Endothelial cell of umbilical vein (primary cell): ENCODE measurements around the gene TMEM144. TPM values are rescaled to one million over a fixed set of nuclear protein-coding genes. Genes with fewer than 3 reads are reported as not detected.

Experiments
- BruUV-seq: library from RNA; stranded (reverse); fragments of 400-500 nt; replicated peaks from 2 replicates; lab custom pipeline; 2021; lab: Mats Ljungman, UMichigan
- CTCF ChIA-PET: fragments of 300-600, 350-600 bp; sonication (Branson Sonifier 250); formaldehyde crosslinking; loops from one replicate; lab custom pipeline; 2021; ENCODE audit warnings: antibody characterized with exemption, inconsistent platforms; lab: Charles Lee
- POLR2A ChIA-PET: fragments of 300-600, 350-600 bp; sonication (Branson Sonifier 250); formaldehyde crosslinking; loops from one replicate; lab custom pipeline; 2021; ENCODE audit warnings: antibody characterized with exemption, inconsistent platforms; lab: Charles Lee
- DNase-seq: peaks from one replicate; pipeline ENCODE4 v3.0.0-alpha.2; 2011; ENCODE audit warnings: low read depth, low spot score
- FAIRE-seq: peaks from 2 replicates; lab custom pipeline; 2011; peaks lifted over from hg19 to GRCh38; lab: Jason Lieb, UNC
- H2AFZ ChIP-seq: 2 replicates; pipeline ENCODE4 v1.6.0; 2012; ENCODE audit warnings: low read depth, low read length, control low read depth, inconsistent platforms
- H3K27ac ChIP-seq: 2 replicates; pipeline ENCODE4 v1.5.1; 2011; ENCODE audit warnings: low read depth, mild to moderate bottlenecking, control low read depth, low read length, moderate library complexity; ENCODE audit not compliant: insufficient read depth
- H3K27me3 ChIP-seq, 2 experiments: 2 replicates each; pipeline versions ENCODE4 v1.6.0 to v1.6.1; 2011; ENCODE audit warnings: low read length in 2 of 2, mixed read lengths in 1 of 2; ENCODE audit not compliant: control insufficient read depth in 2 of 2, insufficient read depth in 2 of 2
- H3K36me3 ChIP-seq, 2 experiments: 2 replicates in 1 of 2; 3 replicates in 1 of 2; pipeline ENCODE4 v1.5.1; 2011; ENCODE audit warnings: low read length in 2 of 2, mild to moderate bottlenecking in 1 of 2, moderate library complexity in 1 of 2; ENCODE audit not compliant: control insufficient read depth in 2 of 2, insufficient read depth in 2 of 2; ENCODE audit errors: extremely low read depth in 1 of 2
- H3K4me1 ChIP-seq: 3 replicates; pipeline ENCODE4 v1.5.1; 2011; ENCODE audit warnings: mild to moderate bottlenecking, low read length; ENCODE audit not compliant: control insufficient read depth, insufficient read depth; ENCODE audit errors: extremely low read depth
- H3K4me2 ChIP-seq: 2 replicates; pipeline ENCODE4 v1.6.1; 2011; ENCODE audit warnings: low read length, control low read depth, mixed read lengths; ENCODE audit not compliant: insufficient read depth
- H3K4me3 ChIP-seq, 3 experiments: fragments of 200-600 bp in 1 of 3; sonication (generic), shearing (Covaris generic) in 1 of 3; replicated peaks in 1 of 3; 2 replicates each; pipeline ENCODE4 v1.5.1; 2011 to 2016; ENCODE audit warnings: control low read depth in 3 of 3, low read length in 3 of 3, mild to moderate bottlenecking in 2 of 3, inconsistent platforms in 1 of 3, low read depth in 1 of 3, moderate library complexity in 1 of 3; ENCODE audit not compliant: insufficient read depth in 1 of 3
- H3K79me2 ChIP-seq: 2 replicates; pipeline ENCODE4 v1.6.0; 2012; ENCODE audit warnings: low read length, inconsistent platforms; ENCODE audit not compliant: control insufficient read depth, insufficient read depth
- H3K9ac ChIP-seq: replicated peaks from 2 replicates; pipeline ENCODE3; 2011; ENCODE audit warnings: low read length, control low read depth; ENCODE audit not compliant: insufficient read depth; ENCODE audit errors: extremely low read depth
- H3K9me1 ChIP-seq: replicated peaks from 3 replicates; pipeline ENCODE4 v1.6.0; 2011; ENCODE audit warnings: mild to moderate bottlenecking, low read length; ENCODE audit not compliant: control insufficient read depth, insufficient read depth; ENCODE audit errors: extremely low read depth
- H3K9me3 ChIP-seq: replicated peaks from 2 replicates; pipeline ENCODE4 v1.5.1; 2012; ENCODE audit warnings: low read length, inconsistent platforms; ENCODE audit not compliant: control insufficient read depth, insufficient read depth
- H4K20me1 ChIP-seq: replicated peaks from 2 replicates; pipeline ENCODE3; 2011; ENCODE audit warnings: mild to moderate bottlenecking, low read length; ENCODE audit not compliant: control insufficient read depth, insufficient read depth; ENCODE audit errors: extremely low read depth
- EZH2 ChIP-seq: IDR thresholded peaks from 2 replicates; pipeline ENCODE4 v1.6.1; 2012; ENCODE audit warnings: borderline replicate concordance, low read depth, mild to moderate bottlenecking, moderate library complexity, low read length, inconsistent platforms; ENCODE audit not compliant: severe bottlenecking
- FOS ChIP-seq: IDR thresholded peaks from 2 replicates; pipeline ENCODE4 v1.6.1; 2011; ENCODE audit warnings: mild to moderate bottlenecking, low read length, moderate library complexity, borderline replicate concordance; ENCODE audit not compliant: insufficient read depth
- GATA2 ChIP-seq: IDR thresholded peaks from 2 replicates; pipeline ENCODE4 v1.7.0; 2011; ENCODE audit warnings: low read depth, mild to moderate bottlenecking, moderate library complexity, mixed read lengths, low read length; ENCODE audit not compliant: insufficient read length, insufficient read depth
- JUN ChIP-seq: IDR thresholded peaks from 2 replicates; pipeline ENCODE4 v1.6.1; 2011; ENCODE audit warnings: borderline replicate concordance, low read depth; ENCODE audit not compliant: insufficient read length, insufficient read depth
- MYC ChIP-seq: IDR thresholded peaks from one replicate; pipeline ENCODE4 v1.6.1; 2011; ENCODE audit warnings: mild to moderate bottlenecking, low read depth, low read length
- POLR2A ChIP-seq: IDR thresholded peaks from 2 replicates; pipeline ENCODE4 v1.6.1; 2012; ENCODE audit warnings: low read depth, mild to moderate bottlenecking, control low read depth, low read length
- POLR2AphosphoS5 ChIP-seq: IDR thresholded peaks from 2 replicates; pipeline ENCODE4 v1.6.1; 2012; ENCODE audit warnings: low read depth, mild to moderate bottlenecking, control low read depth, low read length, moderate library complexity; ENCODE audit not compliant: insufficient read depth
- dilution Hi-C: fragments of 300-500 bp; cut with MboI; formaldehyde crosslinking; loops from one replicate; pipeline ENCODE4 v1.15.0; 2019; ENCODE audit warnings: low sequenced_read_pairs; ENCODE audit not compliant: extremely low pct_ligation_motif_present
- intact Hi-C: fragments of 100-400 bp; cut with micrococcal nuclease; formaldehyde crosslinking; loops from one replicate; pipeline ENCODE4 v1.10.0; 2022
- polyA plus RNA-seq, 4 experiments: library from polyadenylated mRNA; depleted of rRNA in 3 of 4; stranded (reverse) in 3 of 4; unstranded in 1 of 4; fragments of >200 nt; gene quantifications; 2 replicates each; pipeline versions ENCODE4 v1.2.1 to v1.2.3, GENCODE V29; 2011 to 2012; ENCODE audit warnings: missing spikeins in 1 of 4
- total RNA-seq: library from RNA; stranded (reverse); gene quantifications from 2 replicates; pipeline ENCODE4 v1.2.3, GENCODE V29; 2021
- TF ChIP-seq, protein P1 (sequence below), 2 donors: IDR thresholded peaks; 1 replicate in 1 of 2; 2 replicates in 1 of 2; pipeline ENCODE4 v1.5.1; 2011; ENCODE audit warnings: low read length in 2 of 2, mild to moderate bottlenecking in 2 of 2, moderate library complexity in 2 of 2, control low read depth in 1 of 2, inconsistent platforms in 1 of 2, low read depth in 1 of 2; ENCODE audit not compliant: insufficient read depth in 1 of 2; ENCODE audit errors: extremely low read depth in 1 of 2
- TF ChIP-seq, protein P2 (sequence below): IDR thresholded peaks from 2 replicates; pipeline ENCODE4 v1.6.1; 2011; ENCODE audit not compliant: insufficient read depth, insufficient read length

Gene TMEM144
- total and polyA plus RNA-seq, 2 donors (not counting 3 experiments of a cell fraction or from before 2014, with no cell fraction given): 10.5 to 23.0 TPM

DNA sequence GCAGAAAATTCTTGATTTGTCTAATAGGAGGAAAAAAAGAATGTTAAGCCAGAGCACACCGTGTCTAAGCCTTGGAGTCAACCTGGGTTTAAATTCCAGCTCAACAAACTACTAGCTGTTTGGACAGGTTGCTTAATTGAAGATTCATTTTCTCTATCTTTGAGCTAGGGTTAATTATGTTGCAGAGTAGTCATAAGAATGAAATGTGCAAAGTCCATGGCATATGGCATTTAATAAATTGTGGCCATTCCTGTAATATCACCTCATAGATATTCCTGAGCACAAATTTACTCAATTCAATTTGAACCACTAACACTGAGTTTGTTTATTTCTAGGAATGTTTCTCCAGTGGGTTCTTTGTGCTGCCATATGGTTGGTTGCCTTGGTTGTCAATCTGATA is 4.6 kb downstream of the TMEM144 start:
- dilution Hi-C loops: no loop called here
- Histone ChIP-seq H3K27ac (no peak overlapping the region), H3K9me1 (no peaks in the 10 kb centered on the region), H3K4me3 (no peak overlapping the region), H3K4me1 (peaks cover 14% of the 10 kb centered on the region), H3K27me3 (no peaks in the 10 kb centered on the region), H4K20me1 (no peaks in the 10 kb centered on the region), H3K9me3 (no peaks in the 10 kb centered on the region), H2AFZ (no peak overlapping the region), H3K79me2 (no peaks in the 10 kb centered on the region), H3K4me2 (no peak overlapping the region), H3K36me3 (peaks cover 0 to 2% of the 10 kb centered on the region in 2 experiments), H3K9ac (no peak overlapping the region)
- TF ChIP-seq POLR2A (no peak), POLR2AphosphoS5 (no peak), FOS (no peak), MYC (no peak), JUN (no peak), GATA2 (no peak), EZH2 (no peak)
- TF ChIP-seq, protein P1, sequence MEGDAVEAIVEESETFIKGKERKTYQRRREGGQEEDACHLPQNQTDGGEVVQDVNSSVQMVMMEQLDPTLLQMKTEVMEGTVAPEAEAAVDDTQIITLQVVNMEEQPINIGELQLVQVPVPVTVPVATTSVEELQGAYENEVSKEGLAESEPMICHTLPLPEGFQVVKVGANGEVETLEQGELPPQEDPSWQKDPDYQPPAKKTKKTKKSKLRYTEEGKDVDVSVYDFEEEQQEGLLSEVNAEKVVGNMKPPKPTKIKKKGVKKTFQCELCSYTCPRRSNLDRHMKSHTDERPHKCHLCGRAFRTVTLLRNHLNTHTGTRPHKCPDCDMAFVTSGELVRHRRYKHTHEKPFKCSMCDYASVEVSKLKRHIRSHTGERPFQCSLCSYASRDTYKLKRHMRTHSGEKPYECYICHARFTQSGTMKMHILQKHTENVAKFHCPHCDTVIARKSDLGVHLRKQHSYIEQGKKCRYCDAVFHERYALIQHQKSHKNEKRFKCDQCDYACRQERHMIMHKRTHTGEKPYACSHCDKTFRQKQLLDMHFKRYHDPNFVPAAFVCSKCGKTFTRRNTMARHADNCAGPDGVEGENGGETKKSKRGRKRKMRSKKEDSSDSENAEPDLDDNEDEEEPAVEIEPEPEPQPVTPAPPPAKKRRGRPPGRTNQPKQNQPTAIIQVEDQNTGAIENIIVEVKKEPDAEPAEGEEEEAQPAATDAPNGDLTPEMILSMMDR (IDR thresholded peaks at IDR 0.05; ENCODE audit: extremely low read depth in 1 of 2, insufficient read depth in 1 of 2, low read depth in 1 of 2, low read length in 2 of 2): no peak
- TF ChIP-seq, protein P2, sequence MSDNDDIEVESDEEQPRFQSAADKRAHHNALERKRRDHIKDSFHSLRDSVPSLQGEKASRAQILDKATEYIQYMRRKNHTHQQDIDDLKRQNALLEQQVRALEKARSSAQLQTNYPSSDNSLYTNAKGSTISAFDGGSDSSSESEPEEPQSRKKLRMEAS: no peak
- no TSS peak for BruUV-seq
- ChIA-PET POLR2A (no interaction called here), CTCF (no interaction called here)
- DNase-seq (no peak), FAIRE-seq (no peak)
- intact Hi-C loops: no loop called here
